ENCODE data around the gene RIPK1. TPM values are rescaled to one million over a fixed set of nuclear protein-coding genes. Genes with fewer than 3 reads are reported as not detected.

The RIPK1 gene
- total RNA-seq, 1 experiment from 2014 or later = 19.1 TPM

- H3K4me3 ChIP-seq (replicated peaks in 1 of 2; ENCODE audit: low read depth in 1 of 2, low read length in 2 of 2) = no peak overlapping the region
- H3K79me2 ChIP-seq (ENCODE audit: insufficient read depth, low read length) = no peaks in the 10 kb centered on the region
- peaks cover 2 to 3% of the 10 kb centered on the region in 2 experiments; a peak in 1 of 4 replicates for H3K36me3 ChIP-seq (ENCODE audit: control insufficient read depth in 1 of 2, insufficient read depth in 2 of 2, low read length in 2 of 2)
- no peaks in the 10 kb centered on the region for H4K20me1 ChIP-seq (ENCODE audit: insufficient read depth)
- no peak for TF ChIP-seq SIN3A (IDR thresholded peaks at IDR 0.05; ENCODE audit: low read depth)
- POLR2A ChIA-PET = no interaction called here
- H3K27ac ChIP-seq (ENCODE audit: low read depth, low read length) = no peak overlapping the region
- no peaks in the 10 kb centered on the region for H3K4me1 ChIP-seq (ENCODE audit: control insufficient read depth in 1 of 2, insufficient read depth in 2 of 2, low read length in 2 of 2)
- no peak for ATAC-seq
- intact Hi-C loops (cut with micrococcal nuclease) = no loop called here
- RAD21 ChIA-PET (ENCODE audit: low non-redundant PET in 1 of 2, low total read pairs in 2 of 2, uncharacterized antibody in 2 of 2, unreplicated experiment in 2 of 2) = no interaction called here
- H2AFZ ChIP-seq (ENCODE audit: low read depth, low read length, poor library complexity, severe bottlenecking) = no peak overlapping the region
- DNase-seq (ENCODE audit: low read depth, low spot score) = no peak
- H3K4me2 ChIP-seq (ENCODE audit: low read length) = no peak overlapping the region
- H3K9ac ChIP-seq (ENCODE audit: low read length) = no peak overlapping the region
- H3K9me2 ChIP-seq (ENCODE audit: insufficient read depth) = no peaks in the 10 kb centered on the region
- H3K9me3 ChIP-seq (ENCODE audit: control insufficient read depth in 1 of 2, insufficient read depth in 1 of 2, low read depth in 1 of 2, low read length in 2 of 2) = no peaks in the 10 kb centered on the region
- CTCF ChIA-PET = no interaction called here
- no peaks in the 10 kb centered on the region for H3K27me3 ChIP-seq (ENCODE audit: insufficient read depth, low read length)
- no TSS peak for BruUV-seq (replicated peaks)
Measured at GRCh38 chr6:3144571-3144970, 76.3 kb downstream of the RIPK1 start.

- RAD21 ChIA-PET (ENCODE audit: low non-redundant PET in 1 of 2, low total read pairs in 2 of 2, uncharacterized antibody in 2 of 2, unreplicated experiment in 2 of 2) = no interaction called here
- Histone ChIP-seq H2AFZ (ENCODE audit: low read depth, low read length, poor library complexity, severe bottlenecking) (no peak overlapping the region), H3K4me1 (ENCODE audit: control insufficient read depth in 1 of 2, insufficient read depth in 2 of 2, low read length in 2 of 2) (no peaks in the 10 kb centered on the region), H3K79me2 (ENCODE audit: insufficient read depth, low read length) (no peaks in the 10 kb centered on the region), H3K9me2 (ENCODE audit: insufficient read depth) (no peaks in the 10 kb centered on the region), H3K4me3 (replicated peaks in 1 of 2; ENCODE audit: low read depth in 1 of 2, low read length in 2 of 2) (no peak overlapping the region), H3K4me2 (ENCODE audit: low read length) (no peak overlapping the region), H3K36me3 (ENCODE audit: control insufficient read depth in 1 of 2, insufficient read depth in 2 of 2, low read length in 2 of 2) (0 out of 4 replicates have a peak, but pooled peaks cover 2 to 3% of the 10 kb centered on the region in 2 experiments), H4K20me1 (ENCODE audit: insufficient read depth) (no peaks in the 10 kb centered on the region), H3K9ac (ENCODE audit: low read length) (no peak overlapping the region), H3K9me3 (ENCODE audit: control insufficient read depth in 1 of 2, insufficient read depth in 1 of 2, low read depth in 1 of 2, low read length in 2 of 2) (no peaks in the 10 kb centered on the region), H3K27ac (ENCODE audit: low read depth, low read length) (no peak overlapping the region), H3K27me3 (ENCODE audit: insufficient read depth, low read length) (no peaks in the 10 kb centered on the region)
- DNase-seq (ENCODE audit: low read depth, low spot score) (no peak), ATAC-seq (peak; percentile 49; the same call in 1 of the 2 replicates)
- CTCF ChIA-PET = interaction anchor here (1.0 kb wide), 1 partner anchor 104 kb away, joined by 3 read pairs; no protein-coding TSS in a partner anchor
- BruUV-seq (replicated peaks) = no TSS peak
- TF ChIP-seq POLR2A (IDR thresholded peaks at IDR 0.05; ENCODE audit: borderline replicate concordance, extremely low read depth, insufficient read depth, insufficient read length) (no peak), EGR1 (IDR thresholded peaks at IDR 0.05; ENCODE audit: low read depth) (no peak), RAD21 (IDR thresholded peaks at IDR 0.05; ENCODE audit: low read depth) (peak; percentile 37; the same call in 1 of the 2 replicates), ATF3 (IDR thresholded peaks at IDR 0.05) (no peak), TCF7L2 (IDR thresholded peaks at IDR 0.05; ENCODE audit: borderline replicate concordance, extremely low read depth, insufficient read depth, insufficient read length) (no peak), ZNF274 (IDR thresholded peaks at IDR 0.05; ENCODE audit: low read depth, low read length) (no peak), CTCF (IDR thresholded peaks at IDR 0.05 in 2 of 3, conservative IDR thresholded peaks at IDR 0.05 in 1 of 3; ENCODE audit: borderline replicate concordance in 1 of 3, insufficient read depth in 1 of 3, low read depth in 2 of 3, low read length in 2 of 3) (peak in 2 of 3 experiments; percentile 3 to 15; a peak in 1 of 6 replicates), SP1 (IDR thresholded peaks at IDR 0.05; ENCODE audit: low read depth) (no peak)
- TF ChIP-seq, protein P1, sequence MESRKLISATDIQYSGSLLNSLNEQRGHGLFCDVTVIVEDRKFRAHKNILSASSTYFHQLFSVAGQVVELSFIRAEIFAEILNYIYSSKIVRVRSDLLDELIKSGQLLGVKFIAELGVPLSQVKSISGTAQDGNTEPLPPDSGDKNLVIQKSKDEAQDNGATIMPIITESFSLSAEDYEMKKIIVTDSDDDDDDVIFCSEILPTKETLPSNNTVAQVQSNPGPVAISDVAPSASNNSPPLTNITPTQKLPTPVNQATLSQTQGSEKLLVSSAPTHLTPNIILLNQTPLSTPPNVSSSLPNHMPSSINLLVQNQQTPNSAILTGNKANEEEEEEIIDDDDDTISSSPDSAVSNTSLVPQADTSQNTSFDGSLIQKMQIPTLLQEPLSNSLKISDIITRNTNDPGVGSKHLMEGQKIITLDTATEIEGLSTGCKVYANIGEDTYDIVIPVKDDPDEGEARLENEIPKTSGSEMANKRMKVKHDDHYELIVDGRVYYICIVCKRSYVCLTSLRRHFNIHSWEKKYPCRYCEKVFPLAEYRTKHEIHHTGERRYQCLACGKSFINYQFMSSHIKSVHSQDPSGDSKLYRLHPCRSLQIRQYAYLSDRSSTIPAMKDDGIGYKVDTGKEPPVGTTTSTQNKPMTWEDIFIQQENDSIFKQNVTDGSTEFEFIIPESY (IDR thresholded peaks at IDR 0.05; ENCODE audit: extremely low read depth, insufficient replicate concordance, low read length) = no peak
- TF ChIP-seq, protein P2, sequence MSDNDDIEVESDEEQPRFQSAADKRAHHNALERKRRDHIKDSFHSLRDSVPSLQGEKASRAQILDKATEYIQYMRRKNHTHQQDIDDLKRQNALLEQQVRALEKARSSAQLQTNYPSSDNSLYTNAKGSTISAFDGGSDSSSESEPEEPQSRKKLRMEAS (IDR thresholded peaks at IDR 0.05) = no peak
- POLR2A ChIA-PET = interaction anchor here (1.3 kb wide), 1 partner anchor 9 kb away, joined by 8 read pairs; the partner anchor contains the start of gene TUBB2A
- intact Hi-C loops (cut with micrococcal nuclease) = no loop called here
Measured at GRCh38 chr6:3147914-3148757, 79.8 kb downstream of the RIPK1 start.

All from HCT116 (cell line).